Hepatocyte (in vitro differentiated cells): ENCODE measurements around the gene SEC24D. TPM values are rescaled to one million over a fixed set of nuclear protein-coding genes. Genes with fewer than 3 reads are reported as not detected.

ENCODE experiments used
- DNase-seq: peaks from one replicate; pipeline ENCODE4 v3.0.0-alpha.2; 2016; ENCODE audit warnings: low spot score
- H2AFZ ChIP-seq: fragments of 200-600 bp; sonication (generic); 2 replicates; pipeline ENCODE4 v1.6.0; 2016; ENCODE audit warnings: antibody characterized with exemption, mild to moderate bottlenecking
- H3K27ac ChIP-seq: fragments of 200-600 bp; sonication (generic); 2 replicates; pipeline ENCODE4 v1.5.1; 2016; ENCODE audit warnings: mild to moderate bottlenecking
- H3K27me3 ChIP-seq: fragments of 200-600 bp; sonication (generic); 2 replicates; pipeline ENCODE4 v1.6.1; 2016
- H3K36me3 ChIP-seq: fragments of 200-600 bp; sonication (generic); replicated peaks from 2 replicates; pipeline ENCODE4 v1.5.1; 2016; ENCODE audit warnings: low read depth; ENCODE audit not compliant: insufficient read depth
- H3K4me1 ChIP-seq: fragments of 200-600 bp; sonication (generic); 2 replicates; pipeline ENCODE4 v1.5.1; 2016; ENCODE audit warnings: mild to moderate bottlenecking, moderate library complexity; ENCODE audit not compliant: insufficient read depth
- H3K4me2 ChIP-seq: fragments of 200-600 bp; sonication (generic); 2 replicates; pipeline ENCODE4 v1.6.0; 2016
- H3K4me3 ChIP-seq: fragments of 200-600 bp; sonication (generic); 2 replicates; pipeline ENCODE4 v1.5.1; 2016; ENCODE audit warnings: mild to moderate bottlenecking
- H3K79me2 ChIP-seq: fragments of 200-600 bp; sonication (generic); 2 replicates; pipeline ENCODE4 v1.6.0; 2017; ENCODE audit warnings: mild to moderate bottlenecking
- H3K9me2 ChIP-seq: fragments of 200-600 bp; sonication (generic); replicated peaks from 2 replicates; pipeline ENCODE4 v1.6.0; 2017; ENCODE audit warnings: mild to moderate bottlenecking; ENCODE audit not compliant: insufficient read depth
- H3K9me3 ChIP-seq: fragments of 200-600 bp; sonication (generic); 2 replicates; pipeline ENCODE4 v1.5.1; 2016; ENCODE audit warnings: low read depth, mild to moderate bottlenecking
- H4K20me1 ChIP-seq: fragments of 200-600 bp; sonication (generic); 2 replicates; pipeline ENCODE4 v1.6.0; 2016; ENCODE audit warnings: mild to moderate bottlenecking; ENCODE audit not compliant: insufficient read depth, poor library complexity, severe bottlenecking
- CTCF ChIP-seq: fragments of 200-600 bp; sonication (generic); IDR thresholded peaks from 2 replicates; pipeline ENCODE4 v1.5.1; 2016; ENCODE audit warnings: antibody characterized with exemption, mild to moderate bottlenecking; ENCODE audit not compliant: poor library complexity
- EZH2 ChIP-seq: fragments of 200-600 bp; sonication (generic); IDR thresholded peaks from 2 replicates; pipeline ENCODE4 v1.6.1; 2016; ENCODE audit warnings: antibody characterized with exemption, mild to moderate bottlenecking, borderline replicate concordance
- EZH2phosphoT487 ChIP-seq: fragments of 200-600 bp; sonication (generic); IDR thresholded peaks from one replicate; pipeline ENCODE4 v1.6.1; 2018; ENCODE audit warnings: antibody characterized with exemption, mild to moderate bottlenecking, low read depth, moderate library complexity; ENCODE audit not compliant: unreplicated experiment, severe bottlenecking
- WGBS: methylation state at CpG from one replicate; pipeline ENCODE4 v1.1.6; 2016; ENCODE audit warnings: low lambda C conversion rate; ENCODE audit errors: missing lambda C conversion rate; 5-methylcytosine and 5-hydroxymethylcytosine counted together
- polyA plus RNA-seq: library from polyadenylated mRNA; unstranded; fragments of >200 nt; fragmentation: Nextera tagmentation; extraction: Ambion mirVana; gene quantifications from 2 replicates; pipeline ENCODE4 v1.2.1, GENCODE V29; 2016
- total RNA-seq: library from RNA; depleted of rRNA; stranded (reverse); fragments of >200 nt; gene quantifications from 2 replicates; pipeline ENCODE4 v1.2.3, GENCODE V29; 2014

SEC24D gene
- total and polyA plus RNA-seq, 2 experiments from 2014 or later, result 81.9 to 97.4 TPM

- TF ChIP-seq CTCF (no peak), EZH2 (no peak), EZH2phosphoT487 (no peak)
- H3K36me3 ChIP-seq, result no peaks in the 10 kb centered on the region
- H3K9me2 ChIP-seq, result no peaks in the 10 kb centered on the region
- H3K4me2 ChIP-seq, result no peak overlapping the region
- H3K4me1 ChIP-seq, result no peaks in the 10 kb centered on the region
- no peak overlapping the region for H3K27ac ChIP-seq
- H3K79me2 ChIP-seq, result peaks cover 86% of the 10 kb centered on the region
- WGBS, result 95% methylated on average over 5 of the region's 5 CpGs
- no peaks in the 10 kb centered on the region for H3K27me3 ChIP-seq
- DNase-seq, result no peak
- no peaks in the 10 kb centered on the region for H3K9me3 ChIP-seq
- H4K20me1 ChIP-seq, result peaks cover 70% of the 10 kb centered on the region
- H3K4me3 ChIP-seq, result no peak overlapping the region
- no peak overlapping the region for H2AFZ ChIP-seq
These were observed 11.8 kb downstream of the SEC24D start for GRCh38 chr4:118824141-118824540.

DNA sequence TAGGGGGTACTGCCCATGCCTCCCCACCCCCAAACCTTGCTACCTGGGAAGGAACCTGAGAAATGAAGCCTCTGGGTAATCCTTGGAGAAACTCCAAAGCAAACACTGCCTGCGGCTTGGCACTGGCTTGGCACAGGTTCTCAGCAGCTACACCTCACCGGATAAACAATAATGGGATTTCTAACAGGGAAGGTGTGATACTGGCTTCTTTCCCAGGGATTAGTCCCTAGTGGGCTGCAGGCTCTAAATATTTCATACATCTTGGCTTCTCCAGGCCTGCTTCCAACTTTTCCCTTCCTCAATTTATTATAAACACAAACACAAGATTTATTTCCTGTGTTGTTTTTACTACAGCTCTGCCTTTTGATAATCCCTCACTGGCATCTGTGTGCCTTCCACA is 12.5 kb downstream of the SEC24D start:
- H3K4me3 ChIP-seq, result no peak overlapping the region
- H3K9me2 ChIP-seq, result no peaks in the 10 kb centered on the region
- peaks cover 86% of the 10 kb centered on the region for H3K79me2 ChIP-seq
- TF ChIP-seq EZH2 (no peak), CTCF (no peak), EZH2phosphoT487 (no peak)
- no peaks in the 10 kb centered on the region for H3K27me3 ChIP-seq
- H2AFZ ChIP-seq, result no peak overlapping the region
- peaks cover 70% of the 10 kb centered on the region for H4K20me1 ChIP-seq
- H3K4me1 ChIP-seq, result no peaks in the 10 kb centered on the region
- H3K27ac ChIP-seq, result no peak overlapping the region
- DNase-seq, result no peak
- no peaks in the 10 kb centered on the region for H3K36me3 ChIP-seq
- 80% methylated on average over 2 of the region's 2 CpGs for WGBS
- H3K4me2 ChIP-seq, result no peak overlapping the region
- H3K9me3 ChIP-seq, result no peaks in the 10 kb centered on the region

- peaks cover 86% of the 10 kb centered on the region for H3K79me2 ChIP-seq
- H3K4me3 ChIP-seq, result no peak overlapping the region
- no peaks in the 10 kb centered on the region for H3K27me3 ChIP-seq
- no peak for TF ChIP-seq EZH2phosphoT487
- no peak for TF ChIP-seq EZH2
- TF ChIP-seq CTCF, result no peak
- peaks cover 63% of the 10 kb centered on the region for H4K20me1 ChIP-seq
- no peaks in the 10 kb centered on the region for H3K9me2 ChIP-seq
- H3K4me1 ChIP-seq, result no peaks in the 10 kb centered on the region
- peak overlapping the region; percentile 49 for H3K27ac ChIP-seq
- DNase-seq, result peak; percentile 35
- no peak overlapping the region for H2AFZ ChIP-seq
- no peak overlapping the region for H3K4me2 ChIP-seq
- H3K9me3 ChIP-seq, result no peaks in the 10 kb centered on the region
- H3K36me3 ChIP-seq, result no peaks in the 10 kb centered on the region
- 89% methylated on average over 5 of the region's 5 CpGs for whole genome bisulfite sequencing
These were observed 14.2 kb downstream of the SEC24D start for GRCh38 chr4:118821590-118822293.
